HG02885 (cell line): ENCODE measurements around the gene PICALM.
"Not testable (repeated sequence)": the region's sequence is repeated elsewhere in the genome, so short reads cannot be mapped to it uniquely, and the experiment has no call there.

Experiments
- ATAC-seq: cut with Tn5 transposase; IDR thresholded peaks from one replicate; pipeline ENCODE4 v1.9.1; 2021; ENCODE audit warnings: mild to moderate bottlenecking; ENCODE audit not compliant: unreplicated experiment, poor library complexity

Gene PICALM

GRCh38 chr11:86002431-86002830, 66.5 kb downstream of the PICALM start:
- ATAC-seq, result no peak

GRCh38 chr11:85991508-85991907, 77.4 kb downstream of the PICALM start:
- ATAC-seq, result no peak

- no peak for ATAC-seq
Measured at GRCh38 chr11:85989746-85990145, 79.1 kb downstream of the PICALM start.

GRCh38 chr11:85988780-85989179, 80.1 kb downstream of the PICALM start:
- ATAC-seq, result peak; percentile 70

GRCh38 chr11:85977751-85978160, 91.1 kb downstream of the PICALM start:
- ATAC-seq, result no peak

GRCh38 chr11:85976525-85976924, 92.4 kb downstream of the PICALM start:
- no peak for ATAC-seq

- ATAC-seq, result no peak
Measured at GRCh38 chr11:85974122-85974521, 94.8 kb downstream of the PICALM start.

- ATAC-seq, result no peak
Measured at GRCh38 chr11:85970593-85970992, 98.3 kb downstream of the PICALM start.

- no peak for ATAC-seq
Measured at GRCh38 chr11:85967457-85967856, 101.4 kb downstream of the PICALM start.

- no peak for ATAC-seq
Measured at GRCh38 chr11:85965202-85965601, 103.7 kb downstream of the PICALM start.

- no peak for ATAC-seq
Measured at GRCh38 chr11:85961930-85962363, 106.9 kb downstream of the PICALM start.

GRCh38 chr11:85961130-85961529, 107.8 kb downstream of the PICALM start:
- ATAC-seq, result no peak

- ATAC-seq, result no peak
Measured at GRCh38 chr11:85960678-85961077, 108.2 kb downstream of the PICALM start.

GRCh38 chr11:85955531-85955930, 113.4 kb downstream of the PICALM start:
- ATAC-seq, result no peak

- no peak for ATAC-seq
Measured at GRCh38 chr11:85953491-85954143, 115.3 kb downstream of the PICALM start.

GRCh38 chr11:85952108-85952485, 116.8 kb downstream of the PICALM start:
- not testable (repeated sequence) for ATAC-seq

GRCh38 chr11:85951428-85952107, 117.3 kb downstream of the PICALM start:
- ATAC-seq, result no peak

GRCh38 chr11:85951049-85951405, 117.9 kb downstream of the PICALM start:
- no peak for ATAC-seq

- no peak for ATAC-seq
Measured at GRCh38 chr11:85950317-85951048, 118.4 kb downstream of the PICALM start.

GRCh38 chr11:85949798-85950197, 119.1 kb downstream of the PICALM start:
- no peak for ATAC-seq

- ATAC-seq, result peak; percentile 38
Measured at GRCh38 chr11:85948884-85949283, 120.0 kb downstream of the PICALM start.
